IMR-90 (cell line): Measurements from ENCODE around the gene SPAG7. TPM values are rescaled to one million over a fixed set of nuclear protein-coding genes. Genes with fewer than 3 reads are reported as not detected.

ENCODE experiments used
- ATAC-seq: fragments of 200-7000 bp; cut with Tn5 transposase; 2 replicates; pipeline ENCODE4 v1.9.1; 2020; ENCODE audit warnings: low read depth, mild to moderate bottlenecking, moderate library complexity
- BruUV-seq: library from RNA; stranded (reverse); fragments of 400-500 nt; replicated peaks from 2 replicates; lab custom pipeline; 2021; lab: Mats Ljungman, UMichigan
- CTCF ChIA-PET: fragments of 300-600 bp; formaldehyde crosslinking; extraction: SDS; loops from one replicate; lab custom pipeline; 2021; ENCODE audit warnings: antibody characterized with exemption; lab: Yijun Ruan, JAX
- POLR2A ChIA-PET: fragments of 300-600 bp; sonication (Branson Sonifier 250); formaldehyde crosslinking; loops from one replicate; lab custom pipeline; 2022; ENCODE audit warnings: antibody characterized with exemption; ENCODE audit not compliant: unreplicated experiment; lab: Charles Lee
- DNase-seq: peaks from one replicate; pipeline ENCODE4 v3.0.0; 2013
- H2AFZ ChIP-seq: replicated peaks from 2 replicates; pipeline ENCODE3; 2013; ENCODE audit warnings: low read length, mild to moderate bottlenecking; ENCODE audit not compliant: poor library complexity
- H2AK5ac ChIP-seq: 2 replicates; pipeline ENCODE4 v1.6.1; 2013; ENCODE audit warnings: low read depth, low read length, inconsistent platforms
- H2AK9ac ChIP-seq: replicated peaks from 2 replicates; pipeline ENCODE3; 2013; ENCODE audit warnings: mild to moderate bottlenecking, low read depth, low read length, moderate library complexity; ENCODE audit not compliant: poor library complexity
- H2BK120ac ChIP-seq: 2 replicates; pipeline ENCODE4 v1.6.1; 2013; ENCODE audit warnings: low read depth, low read length, inconsistent platforms
- H2BK15ac ChIP-seq: 3 replicates; pipeline ENCODE4 v1.6.1; 2013; ENCODE audit warnings: low read depth, low read length, inconsistent platforms
- H2BK20ac ChIP-seq: 2 replicates; pipeline ENCODE4 v1.6.1; 2013; ENCODE audit warnings: low read depth, mild to moderate bottlenecking, inconsistent platforms, low read length, moderate library complexity
- H2BK5ac ChIP-seq: 2 replicates; pipeline ENCODE4 v1.6.1; 2013; ENCODE audit warnings: mild to moderate bottlenecking, low read depth, low read length, inconsistent platforms; ENCODE audit not compliant: poor library complexity, severe bottlenecking
- H3K14ac ChIP-seq: replicated peaks from 2 replicates; pipeline ENCODE4 v1.6.1; 2013; ENCODE audit warnings: low read depth, low read length, inconsistent platforms
- H3K18ac ChIP-seq: 2 replicates; pipeline ENCODE4 v1.6.1; 2013; ENCODE audit warnings: low read depth, low read length, control low read depth
- H3K23ac ChIP-seq: 2 replicates; pipeline ENCODE4 v1.6.1; 2013; ENCODE audit warnings: low read depth, low read length, inconsistent platforms
- H3K27ac ChIP-seq: 2 replicates; pipeline ENCODE4 v1.5.1; 2013; ENCODE audit warnings: mild to moderate bottlenecking, control low read depth, low read length; ENCODE audit not compliant: insufficient read depth
- H3K27me3 ChIP-seq: 2 replicates; pipeline ENCODE4 v1.6.1; 2013; ENCODE audit warnings: low read length; ENCODE audit not compliant: control insufficient read depth, insufficient read depth
- H3K36me3 ChIP-seq: 2 replicates; pipeline ENCODE4 v1.6.1; 2013; ENCODE audit warnings: low read length, mixed read lengths; ENCODE audit not compliant: control insufficient read depth, insufficient read depth
- H3K4ac ChIP-seq: 2 replicates; pipeline ENCODE4 v1.6.1; 2013; ENCODE audit warnings: low read depth, low read length, inconsistent platforms
- H3K4me1 ChIP-seq: 2 replicates; pipeline ENCODE4 v1.6.1; 2013; ENCODE audit warnings: low read length, mixed read lengths; ENCODE audit not compliant: control insufficient read depth, insufficient read depth
- H3K4me2 ChIP-seq: 2 replicates; pipeline ENCODE4 v1.6.1; 2013; ENCODE audit warnings: low read depth, mild to moderate bottlenecking, control low read depth, low read length, moderate library complexity
- H3K4me3 ChIP-seq: 2 replicates; pipeline ENCODE4 v1.5.1; 2013; ENCODE audit warnings: low read depth, mild to moderate bottlenecking, control low read depth, low read length, moderate library complexity; ENCODE audit not compliant: insufficient read depth
- H3K56ac ChIP-seq: 2 replicates; pipeline ENCODE4 v1.6.1; 2013; ENCODE audit warnings: low read length, inconsistent platforms; ENCODE audit not compliant: insufficient read depth; ENCODE audit errors: extremely low read depth
- H3K79me1 ChIP-seq, 2 experiments: 2 replicates each; pipeline ENCODE4 v1.6.1; 2013; ENCODE audit warnings: low read length in 2 of 2, inconsistent platforms in 1 of 2, low read depth in 1 of 2
- H3K9ac ChIP-seq: 2 replicates; pipeline ENCODE4 v1.6.1; 2013; ENCODE audit warnings: low read depth, low read length, control low read depth
- H3K9me1 ChIP-seq: 2 replicates; pipeline ENCODE4 v1.6.1; 2013; ENCODE audit warnings: low read length, inconsistent platforms; ENCODE audit not compliant: insufficient read depth
- H3K9me3 ChIP-seq: 2 replicates; pipeline ENCODE4 v1.6.1; 2013; ENCODE audit warnings: low read length; ENCODE audit not compliant: control insufficient read depth, insufficient read depth
- H4K20me1 ChIP-seq: 2 replicates; pipeline ENCODE4 v1.6.1; 2013; ENCODE audit warnings: low read length, inconsistent platforms; ENCODE audit not compliant: insufficient read depth
- H4K5ac ChIP-seq: 2 replicates; pipeline ENCODE4 v1.6.1; 2013; ENCODE audit warnings: mild to moderate bottlenecking, low read depth, low read length, control low read depth
- H4K8ac ChIP-seq, 2 experiments: 2 replicates each; pipeline ENCODE4 v1.6.1; 2013; ENCODE audit warnings: low read depth in 2 of 2, low read length in 2 of 2, control low read depth in 1 of 2, inconsistent platforms in 1 of 2
- H4K91ac ChIP-seq: 2 replicates; pipeline ENCODE4 v1.6.1; 2013; ENCODE audit warnings: low read depth, low read length, inconsistent platforms; ENCODE audit not compliant: insufficient read depth
- POLR2A ChIP-seq: IDR thresholded peaks from 2 replicates; pipeline ENCODE4 v1.6.1; 2012; ENCODE audit warnings: mild to moderate bottlenecking, low read depth, low read length
- WGBS, 2 experiments: methylation state at CpG; one replicate each; pipeline versions ENCODE4 v1.1.5 to v1.1.7; 2013; ENCODE audit warnings: missing lambda C conversion rate in 2 of 2; ENCODE audit not compliant: insufficient read length in 1 of 2; ENCODE audit errors: extremely low coverage in 2 of 2; 5-methylcytosine and 5-hydroxymethylcytosine counted together
- dilution Hi-C: fragments of 300-500 bp; cut with HindIII; formaldehyde crosslinking; loops from one replicate; pipeline ENCODE4 v1.14.3; 2018; ENCODE audit warnings: low sequenced_read_pairs; ENCODE audit not compliant: unreplicated experiment
- in situ Hi-C: fragments of 300-500 bp; cut with MboI; formaldehyde crosslinking; loops from 3 replicates; pipeline ENCODE4 v1.14.3; 2019; ENCODE audit warnings: low sequenced_read_pairs, inconsistent platforms, mixed read lengths
- intact Hi-C: fragments of 100-400 bp; cut with micrococcal nuclease; formaldehyde crosslinking; loops from 2 replicates; pipeline ENCODE4 v1.10.0; 2022
- polyA plus RNA-seq, 3 experiments: library from polyadenylated mRNA; depleted of rRNA; stranded (reverse); fragments of >200 nt; gene quantifications; 2 replicates each; pipeline ENCODE4 v1.2.3, GENCODE V29; 2012; ENCODE audit warnings: low replicate concordance in 1 of 3
- total RNA-seq: library from RNA; depleted of rRNA; stranded (reverse); fragments of >200 nt; gene quantifications from 2 replicates; pipeline ENCODE4 v1.2.3, GENCODE V29; 2012

Gene SPAG7
- total and polyA plus RNA-seq, 2 of the 4 experiments (the other 2 are of a cell fraction), result 50.2 to 108 TPM

GRCh38 chr17:5003214-5003867, 35.7 kb upstream of the SPAG7 start:
- intact Hi-C loops, result no loop called here
- peaks cover 23% of the 10 kb centered on the region for H3K9me1 ChIP-seq
- ChIA-PET CTCF (no interaction called here), POLR2A (no interaction called here)
- ATAC-seq, result no peak
- no peak overlapping the region for H3K4me2 ChIP-seq
- no peak overlapping the region for H3K18ac ChIP-seq
- no TSS peak for BruUV-seq
- H3K27ac ChIP-seq, result no peak overlapping the region
- no peak overlapping the region for H4K91ac ChIP-seq
- H3K27me3 ChIP-seq, result no peaks in the 10 kb centered on the region
- no peak for TF ChIP-seq POLR2A
- H3K23ac ChIP-seq, result no peak overlapping the region
- no peak overlapping the region for H4K8ac ChIP-seq
- no peak overlapping the region for H2BK15ac ChIP-seq
- no peak overlapping the region for H2AK5ac ChIP-seq
- no peak overlapping the region for H2BK120ac ChIP-seq
- H3K56ac ChIP-seq, result no peak overlapping the region
- no peak overlapping the region for H3K4me3 ChIP-seq
- no peak overlapping the region for H3K4ac ChIP-seq
- peaks cover 26% of the 10 kb centered on the region for H4K20me1 ChIP-seq
- no peak overlapping the region for H3K14ac ChIP-seq
- H3K9ac ChIP-seq, result no peak overlapping the region
- no peak overlapping the region for H2AFZ ChIP-seq
- H2AK9ac ChIP-seq, result no peak overlapping the region
- dilution Hi-C loops, result no loop called here
- peaks cover 65% of the 10 kb centered on the region for H3K36me3 ChIP-seq
- peaks cover 17% of the 10 kb centered on the region for H3K4me1 ChIP-seq
- WGBS, 2 experiments, result no CpG with 5 or more reads among the region's 18 CpGs
- no peak for DNase-seq
- H3K9me3 ChIP-seq, result no peaks in the 10 kb centered on the region
- no peak overlapping the region for H2BK20ac ChIP-seq
- in situ Hi-C loops, result no loop called here
- no peak overlapping the region for H4K5ac ChIP-seq
- H3K79me1 ChIP-seq, result peaks cover 30 to 54% of the 10 kb centered on the region in 2 experiments
- H2BK5ac ChIP-seq, result no peak overlapping the region
